Panc1 (cell line): ENCODE data around the gene EFNA1. TPM values are rescaled to one million over a fixed set of nuclear protein-coding genes. Genes with fewer than 3 reads are reported as not detected.
"Not testable (repeated sequence)": the region's sequence is repeated elsewhere in the genome, so short reads cannot be mapped to it uniquely, and the experiment has no call there.

Experiments
- ATAC-seq: fragments of 200-7000 bp; cut with Tn5 transposase; 2 replicates; pipeline ENCODE4 v1.9.1; 2020; ENCODE audit warnings: mild to moderate bottlenecking, moderate library complexity
- BruUV-seq: library from RNA; stranded (reverse); fragments of 400-500 nt; replicated peaks from 2 replicates; lab custom pipeline; 2021; lab: Mats Ljungman, UMichigan
- CTCF ChIA-PET: fragments of 300-600 bp; sonication (Branson Sonifier 250); formaldehyde crosslinking; loops from one replicate; lab custom pipeline; 2022; ENCODE audit warnings: antibody characterized with exemption; lab: Charles Lee
- POLR2A ChIA-PET: fragments of 300-600 bp; sonication (Branson Sonifier 250); formaldehyde crosslinking; loops from one replicate; lab custom pipeline; 2022; ENCODE audit warnings: antibody characterized with exemption; lab: Charles Lee
- DNase-seq: peaks from one replicate; pipeline ENCODE4 v3.0.0-alpha.2; 2010; ENCODE audit warnings: low read depth, low spot score
- H3K27ac ChIP-seq: 2 replicates; pipeline ENCODE4 v1.5.1; 2011; ENCODE audit warnings: mild to moderate bottlenecking, low read length, inconsistent platforms
- H3K27me3 ChIP-seq: fragments of 200-500 bp; sonication (Bioruptor generic); 2 replicates; pipeline ENCODE4 v1.6.0; 2014; ENCODE audit warnings: low read length, inconsistent platforms; ENCODE audit not compliant: control insufficient read depth, insufficient read depth
- H3K36me3 ChIP-seq: fragments of 200-500 bp; sonication (Bioruptor generic); 2 replicates; pipeline ENCODE4 v1.5.1; 2014; ENCODE audit warnings: inconsistent platforms, mild to moderate bottlenecking, low read length, moderate library complexity; ENCODE audit not compliant: control insufficient read depth, insufficient read depth
- H3K4me1 ChIP-seq: 2 replicates; pipeline ENCODE4 v1.5.1; 2011; ENCODE audit warnings: inconsistent platforms, mild to moderate bottlenecking, low read length, moderate library complexity; ENCODE audit not compliant: control insufficient read depth, insufficient read depth
- H3K4me3 ChIP-seq, 2 experiments: 2 replicates each; pipeline ENCODE4 v1.5.1; 2011 to 2012; ENCODE audit warnings: low read depth in 2 of 2, low read length in 2 of 2, mild to moderate bottlenecking in 2 of 2, inconsistent platforms in 1 of 2, moderate library complexity in 1 of 2
- H3K9me3 ChIP-seq: fragments of 200-500 bp; sonication (Bioruptor generic); 2 replicates; pipeline ENCODE4 v1.5.1; 2014; ENCODE audit warnings: low read depth, mild to moderate bottlenecking, inconsistent platforms, low read length, moderate library complexity; ENCODE audit not compliant: control insufficient read depth, insufficient read depth
- CTCF ChIP-seq: fragments of 450-650 bp; IDR thresholded peaks from 2 replicates; pipeline ENCODE4 v1.5.1; 2017; ENCODE audit warnings: mild to moderate bottlenecking
- POLR2AphosphoS5 ChIP-seq: IDR thresholded peaks from 2 replicates; pipeline ENCODE4 v1.6.1; 2012; ENCODE audit warnings: mild to moderate bottlenecking, low read depth, low read length, moderate library complexity
- REST ChIP-seq, 2 experiments: IDR thresholded peaks; 2 replicates each; pipeline ENCODE4 v1.6.1; 2011 to 2012; ENCODE audit warnings: low read depth in 2 of 2, control low read depth in 1 of 2, low read length in 1 of 2, mild to moderate bottlenecking in 1 of 2, moderate library complexity in 1 of 2; ENCODE audit not compliant: insufficient read depth in 1 of 2
- SIN3A ChIP-seq: IDR thresholded peaks from 2 replicates; pipeline ENCODE4 v1.6.1; 2012; ENCODE audit warnings: low read depth, mild to moderate bottlenecking, low read length, moderate library complexity, borderline replicate concordance; ENCODE audit not compliant: insufficient read depth
- TCF7L2 ChIP-seq: IDR thresholded peaks from 2 replicates; pipeline ENCODE4 v1.6.1; 2011; ENCODE audit warnings: mild to moderate bottlenecking, low read depth, low read length, inconsistent platforms
- in situ Hi-C: cut with HindIII; loops from 2 replicates; pipeline ENCODE4 v1.10.0; 2016; ENCODE audit warnings: low sequenced_read_pairs, low pct_unique_long_range_greater_than_20kb
- intact Hi-C: fragments of 100-400 bp; cut with micrococcal nuclease; formaldehyde crosslinking; loops from one replicate; pipeline ENCODE4 v1.10.0; 2022; ENCODE audit not compliant: unreplicated experiment
- total RNA-seq: library from RNA; stranded (reverse); gene quantifications from one replicate; pipeline ENCODE4 v1.2.1, GENCODE V29; 2021; ENCODE audit not compliant: unreplicated experiment

Gene EFNA1
- total RNA-seq, 1 experiment from 2014 or later, result 23.8 TPM

DNA sequence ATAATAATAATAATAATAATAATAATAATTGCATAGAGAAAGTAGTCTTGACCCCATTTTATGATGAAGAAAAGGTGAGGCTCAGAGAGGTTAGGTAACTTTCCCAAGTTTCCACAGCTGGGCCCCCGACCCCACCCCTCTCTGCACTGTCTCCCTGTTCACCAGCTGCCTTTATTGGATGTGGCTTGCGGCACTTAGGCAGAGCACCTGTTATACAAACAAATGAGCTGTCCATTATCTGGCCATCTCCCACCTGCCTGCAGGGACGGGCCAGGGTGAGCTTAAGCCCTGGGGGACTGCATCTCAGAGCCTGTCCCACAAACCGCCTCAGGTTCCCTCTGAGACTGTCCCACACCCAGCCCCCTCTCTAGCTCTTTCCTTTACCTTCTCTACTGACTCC is 10.1 kb upstream of the EFNA1 start:
- CTCF ChIA-PET, result interaction anchor here (0.7 kb wide), 2 partner anchors 26 to 55 kb away, joined by 3 to 5 read pairs; partner anchors contain the start of gene KRTCAP2
- no peak for ATAC-seq

DNA sequence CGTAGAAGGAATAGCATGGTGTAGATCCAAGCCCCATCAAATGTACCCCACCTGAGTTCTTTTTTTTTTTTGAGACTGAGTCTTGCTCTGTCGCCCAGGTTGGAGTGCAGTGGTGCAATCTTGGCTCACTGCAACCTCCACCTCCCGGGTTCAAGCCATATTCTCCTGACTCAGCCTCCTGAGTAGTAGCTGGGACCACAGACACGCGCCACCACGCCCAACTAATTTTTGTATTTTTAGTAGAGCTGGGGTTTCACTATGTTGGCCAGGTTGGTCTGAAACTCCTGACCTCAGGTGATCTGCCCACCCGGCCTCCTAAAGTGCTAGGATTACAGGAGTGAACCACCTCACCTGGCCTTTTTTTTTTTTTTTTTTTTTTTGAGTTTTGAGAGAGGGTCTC is 9.6 kb upstream of the EFNA1 start:
- CTCF ChIA-PET, result interaction anchor here (0.7 kb wide), 2 partner anchors 49 to 55 kb away, joined by 3 to 4 read pairs; partner anchors contain the start of gene KRTCAP2
- ATAC-seq, POLR2A ChIA-PET, H3K36me3 ChIP-seq, intact Hi-C loops, H3K4me3 ChIP-seq, H3K4me1 ChIP-seq, H3K27ac ChIP-seq, BruUV-seq, DNase-seq, H3K27me3 ChIP-seq, H3K9me3 ChIP-seq, in situ Hi-C loops: not testable (repeated sequence)

More for the DNA sequence above, 10.1 kb upstream of the EFNA1 start:
- in situ Hi-C loops (no loop called here), intact Hi-C loops (no loop called here)
- Histone ChIP-seq H3K4me1 (no peaks in the 10 kb centered on the region), H3K27me3 (no peaks in the 10 kb centered on the region), H3K9me3 (no peaks in the 10 kb centered on the region), H3K4me3 (no peak overlapping the region), H3K27ac (no peak overlapping the region), H3K36me3 (no peaks in the 10 kb centered on the region)
- no TSS peak for BruUV-seq
- no peak for DNase-seq
- TF ChIP-seq POLR2AphosphoS5 (no peak), TCF7L2 (no peak), CTCF (no peak), REST (IDR thresholded peaks at IDR 0.05; ENCODE audit: insufficient read depth in 1 of 2, low read depth in 2 of 2, low read length in 1 of 2) (no peak), SIN3A (no peak)
- POLR2A ChIA-PET, result interaction anchor here (0.6 kb wide), 1 partner anchor 132 kb away, joined by 15 read pairs; no protein-coding TSS in a partner anchor

GRCh38 chr1:155120253-155120652 is 7.4 kb upstream of the EFNA1 start:
- DNase-seq, result no peak
- intact Hi-C loops, result no loop called here
- TF ChIP-seq TCF7L2, result no peak
- TF ChIP-seq REST (IDR thresholded peaks at IDR 0.05; ENCODE audit: insufficient read depth in 1 of 2, low read depth in 2 of 2, low read length in 1 of 2), result no peak
- TF ChIP-seq CTCF, result no peak
- TF ChIP-seq SIN3A, result no peak
- TF ChIP-seq POLR2AphosphoS5, result no peak
- CTCF ChIA-PET, result interaction anchor here (1.9 kb wide), 1 partner anchor 47 kb away, joined by 5 read pairs; no protein-coding TSS in a partner anchor
- Histone ChIP-seq H3K9me3 (no peaks in the 10 kb centered on the region), H3K27me3 (no peaks in the 10 kb centered on the region), H3K36me3 (no peaks in the 10 kb centered on the region), H3K4me1 (peaks cover 11% of the 10 kb centered on the region), H3K27ac (no peak overlapping the region), H3K4me3 (no peak overlapping the region)
- POLR2A ChIA-PET, result no interaction called here
- in situ Hi-C loops, result no loop called here
- no TSS peak for BruUV-seq
- no peak for ATAC-seq
